GM20431 (cell line): Measurements from ENCODE around the gene WIPF2.

Experiments
- in situ Hi-C: fragments of 300-500 bp; cut with MseI, MboI; formaldehyde crosslinking; loops from one replicate; pipeline ENCODE4 v1.15.0; 2020; ENCODE audit warnings: low sequenced_read_pairs; ENCODE audit not compliant: unreplicated experiment

The WIPF2 gene

GRCh38 chr17:40322358-40323315, 103.5 kb downstream of the WIPF2 start:
- in situ Hi-C loops: no loop called here

DNA sequence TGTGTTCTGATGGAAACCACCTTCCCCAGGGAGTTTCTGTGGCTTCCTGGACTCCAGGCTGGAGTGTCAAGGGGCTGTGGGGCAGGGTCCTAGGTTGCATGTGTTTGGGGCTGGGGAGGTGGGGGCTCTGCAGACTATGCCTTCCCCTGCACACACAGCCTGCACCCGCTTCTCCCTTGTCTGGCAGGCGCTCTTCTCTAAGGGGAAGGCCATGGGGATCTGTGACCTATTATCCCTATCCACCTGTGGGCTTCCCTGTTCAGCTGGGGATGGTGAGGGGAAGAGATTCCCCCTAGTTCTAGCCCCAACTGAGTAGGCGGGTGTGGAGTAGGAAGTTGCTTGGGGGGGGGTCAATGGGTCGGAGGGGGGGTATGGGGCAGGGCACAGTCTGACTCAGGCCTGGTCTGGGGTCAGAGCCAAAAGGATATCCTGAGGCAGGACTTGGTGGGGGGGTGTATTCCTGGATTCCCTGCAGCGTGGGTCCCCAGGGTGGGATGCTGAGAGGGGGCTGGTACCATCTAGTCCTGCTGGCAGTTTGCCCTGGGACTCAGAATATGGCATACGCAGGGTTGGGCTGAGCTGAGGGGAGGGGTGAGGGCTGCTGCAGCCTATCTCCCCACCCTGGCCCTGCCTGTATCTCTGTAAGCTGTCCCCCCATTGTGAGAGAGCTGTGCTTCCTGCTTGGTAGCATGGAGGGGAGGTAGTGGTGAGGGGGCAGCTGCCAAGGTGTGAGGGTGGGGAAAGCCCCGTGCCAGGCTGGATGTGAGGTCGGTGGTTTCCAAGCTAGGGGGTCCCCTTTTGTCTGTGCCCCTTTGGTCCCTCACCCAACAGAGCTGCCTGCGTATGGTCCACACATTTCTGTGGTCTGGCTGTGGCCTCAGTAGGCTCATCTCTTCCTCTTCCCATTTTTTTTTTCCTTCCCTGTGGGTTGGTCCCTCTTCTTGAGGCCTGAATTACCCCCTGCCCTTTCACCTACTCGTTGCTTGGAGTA, 104.6 kb downstream of the WIPF2 start:
- in situ Hi-C loops: no loop called here

DNA sequence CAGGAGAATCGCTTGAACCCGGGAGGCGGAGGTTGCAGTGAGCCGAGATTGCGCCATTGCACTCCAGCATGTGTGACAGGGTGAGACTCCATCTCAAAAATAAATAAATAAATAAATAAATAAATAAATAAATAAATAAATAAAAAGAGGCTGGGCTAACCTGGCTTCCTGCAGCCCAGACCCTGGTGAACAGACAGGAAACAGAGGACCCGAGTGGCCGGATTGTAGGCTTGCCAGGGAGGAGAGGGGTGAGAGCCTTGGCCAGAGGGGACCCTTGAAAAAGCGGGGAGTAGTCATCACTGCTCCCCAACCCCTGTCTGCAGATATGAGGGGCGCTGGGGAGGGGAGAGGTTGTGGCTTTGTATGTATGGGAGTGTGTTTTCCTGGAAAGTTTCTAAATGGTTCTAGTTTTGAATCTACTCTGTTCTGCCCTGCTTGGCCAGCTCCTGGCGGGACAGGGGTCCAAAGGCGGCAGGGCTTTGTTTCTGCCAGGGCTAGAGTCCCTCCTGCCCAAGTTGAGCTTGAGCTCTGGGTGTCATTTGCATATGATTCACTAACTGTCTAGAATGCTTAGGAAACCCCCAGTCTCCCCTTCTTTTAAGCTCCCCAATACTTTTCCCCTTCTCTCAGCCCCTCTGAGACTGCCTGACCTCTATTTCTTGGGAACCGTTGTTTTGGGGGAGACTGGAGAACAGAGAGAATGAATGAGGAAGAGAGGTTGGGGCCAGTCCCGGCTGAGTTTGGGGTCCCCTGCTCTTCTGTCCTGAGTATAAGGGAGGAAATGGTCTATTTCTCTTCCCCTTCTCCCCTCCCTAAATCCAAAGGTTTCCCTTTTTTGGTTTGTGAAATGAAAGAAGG, 106.3 kb downstream of the WIPF2 start:
- in situ Hi-C loops: no loop called here

GRCh38 chr17:40326014-40326831, 107.1 kb downstream of the WIPF2 start:
- in situ Hi-C loops: no loop called here

- in situ Hi-C loops: no loop called here
Measured at GRCh38 chr17:40326832-40327199, 107.7 kb downstream of the WIPF2 start.

DNA sequence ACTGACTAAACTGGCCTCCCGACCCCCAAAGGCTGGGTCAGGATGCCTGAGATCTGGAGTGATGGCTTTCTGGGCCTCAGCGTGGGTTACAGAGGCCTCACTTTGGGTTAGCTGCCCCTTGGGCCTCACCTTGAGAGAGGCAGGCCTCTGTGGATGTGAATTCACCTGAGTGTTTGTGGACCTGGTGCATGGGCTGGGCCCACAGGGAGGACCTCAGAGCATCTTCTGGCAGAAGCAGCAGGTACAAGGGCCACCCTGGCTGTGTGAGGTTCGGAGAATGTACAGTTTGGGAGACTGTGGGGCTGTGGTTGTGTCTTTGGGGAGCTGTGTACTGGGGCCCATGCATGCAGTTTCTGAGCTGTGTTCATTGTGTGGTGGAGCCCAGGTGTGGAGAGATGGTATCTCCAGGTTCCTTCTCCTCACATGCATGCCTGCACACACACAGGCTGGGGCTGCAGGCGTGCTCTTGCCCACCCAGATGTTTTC, 108.2 kb downstream of the WIPF2 start:
- in situ Hi-C loops: no loop called here

- in situ Hi-C loops: no loop called here
Measured at GRCh38 chr17:40327735-40328385, 108.8 kb downstream of the WIPF2 start.

DNA sequence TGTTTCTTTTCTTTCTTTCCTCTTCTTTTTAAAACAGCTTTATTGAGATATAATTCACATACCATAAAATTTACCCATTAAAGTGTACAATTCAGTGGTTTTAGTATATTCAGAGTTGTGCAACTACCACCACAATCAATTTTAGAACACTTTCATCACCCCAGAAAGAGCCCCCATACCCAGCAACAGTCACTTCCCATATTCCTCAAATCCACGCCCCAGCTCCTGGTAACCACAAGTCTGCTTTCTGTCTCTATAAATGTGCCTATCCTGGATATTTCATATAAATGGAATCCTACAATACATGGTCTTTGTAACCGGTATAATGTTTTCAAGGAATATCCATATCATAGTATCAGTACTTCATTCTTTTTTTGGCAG, 109.3 kb downstream of the WIPF2 start:
- in situ Hi-C loops: no loop called here

DNA sequence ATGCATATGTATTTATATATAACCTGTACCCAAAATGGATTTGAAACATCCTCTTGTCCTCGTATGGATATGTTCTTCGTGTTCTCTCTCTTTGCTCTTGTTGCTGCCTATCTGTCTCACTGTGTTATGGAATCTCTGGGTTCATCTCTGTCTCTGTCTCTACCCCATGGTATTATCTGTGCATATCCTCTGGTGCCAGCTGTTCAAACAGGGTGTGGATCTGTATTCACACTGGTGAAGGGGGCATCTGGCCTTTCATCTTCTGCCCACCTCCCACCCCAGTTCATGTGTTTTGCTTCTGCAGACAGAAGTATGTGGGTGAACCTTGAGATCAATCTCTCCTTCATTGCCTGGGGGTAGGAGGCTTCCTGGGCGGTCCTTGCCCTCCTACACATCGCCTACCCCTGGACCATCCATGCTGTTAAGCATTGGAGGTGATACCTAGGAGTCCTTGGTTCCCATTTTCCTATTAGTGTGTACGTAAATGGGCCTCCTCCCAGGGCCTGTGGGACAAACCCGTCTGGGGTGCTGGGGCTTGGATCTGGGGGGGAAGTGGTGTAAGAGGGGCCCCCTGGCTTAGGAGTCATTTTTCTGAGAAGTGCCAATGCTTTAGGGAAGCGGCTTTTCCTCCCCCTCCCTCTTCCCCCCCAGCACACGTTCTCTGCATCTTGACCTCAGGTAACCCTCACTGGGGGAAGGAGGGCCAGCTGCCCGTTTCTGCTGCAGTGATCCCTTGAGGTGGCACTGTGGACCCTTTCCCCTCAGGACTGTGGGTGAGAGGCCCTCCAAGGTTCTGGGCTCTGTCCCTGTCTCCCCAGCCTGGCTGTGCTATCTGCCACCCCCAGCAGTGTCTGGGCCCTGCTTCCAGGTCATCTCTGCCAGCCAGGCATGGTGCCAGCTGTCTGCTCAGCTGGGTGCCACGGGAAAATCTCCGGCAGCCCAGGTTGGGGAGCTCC, 111.0 kb downstream of the WIPF2 start:
- in situ Hi-C loops: no loop called here

DNA sequence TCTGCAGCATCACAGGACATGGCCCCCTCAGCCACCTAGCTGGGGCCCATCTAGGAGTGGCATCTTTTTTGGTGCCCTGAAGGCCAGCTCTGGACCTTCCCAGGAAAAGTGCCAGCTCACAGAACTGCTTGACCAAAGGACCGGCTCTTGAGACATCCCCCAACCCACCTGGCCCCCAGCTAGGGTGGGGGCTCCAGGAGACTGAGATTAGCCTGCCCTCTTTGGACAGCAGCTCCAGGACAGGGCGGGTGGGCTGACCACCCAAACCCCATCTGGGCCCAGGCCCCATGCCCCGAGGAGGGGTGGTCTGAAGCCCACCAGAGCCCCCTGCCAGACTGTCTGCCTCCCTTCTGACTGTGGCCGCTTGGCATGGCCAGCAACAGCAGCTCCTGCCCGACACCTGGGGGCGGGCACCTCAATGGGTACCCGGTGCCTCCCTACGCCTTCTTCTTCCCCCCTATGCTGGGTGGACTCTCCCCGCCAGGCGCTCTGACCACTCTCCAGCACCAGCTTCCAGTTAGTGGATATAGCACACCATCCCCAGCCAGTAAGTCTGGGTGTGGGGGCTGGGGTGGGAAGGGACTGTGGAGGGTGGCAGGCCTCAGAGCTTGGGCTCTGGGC, 111.9 kb downstream of the WIPF2 start:
- in situ Hi-C loops: no loop called here

DNA sequence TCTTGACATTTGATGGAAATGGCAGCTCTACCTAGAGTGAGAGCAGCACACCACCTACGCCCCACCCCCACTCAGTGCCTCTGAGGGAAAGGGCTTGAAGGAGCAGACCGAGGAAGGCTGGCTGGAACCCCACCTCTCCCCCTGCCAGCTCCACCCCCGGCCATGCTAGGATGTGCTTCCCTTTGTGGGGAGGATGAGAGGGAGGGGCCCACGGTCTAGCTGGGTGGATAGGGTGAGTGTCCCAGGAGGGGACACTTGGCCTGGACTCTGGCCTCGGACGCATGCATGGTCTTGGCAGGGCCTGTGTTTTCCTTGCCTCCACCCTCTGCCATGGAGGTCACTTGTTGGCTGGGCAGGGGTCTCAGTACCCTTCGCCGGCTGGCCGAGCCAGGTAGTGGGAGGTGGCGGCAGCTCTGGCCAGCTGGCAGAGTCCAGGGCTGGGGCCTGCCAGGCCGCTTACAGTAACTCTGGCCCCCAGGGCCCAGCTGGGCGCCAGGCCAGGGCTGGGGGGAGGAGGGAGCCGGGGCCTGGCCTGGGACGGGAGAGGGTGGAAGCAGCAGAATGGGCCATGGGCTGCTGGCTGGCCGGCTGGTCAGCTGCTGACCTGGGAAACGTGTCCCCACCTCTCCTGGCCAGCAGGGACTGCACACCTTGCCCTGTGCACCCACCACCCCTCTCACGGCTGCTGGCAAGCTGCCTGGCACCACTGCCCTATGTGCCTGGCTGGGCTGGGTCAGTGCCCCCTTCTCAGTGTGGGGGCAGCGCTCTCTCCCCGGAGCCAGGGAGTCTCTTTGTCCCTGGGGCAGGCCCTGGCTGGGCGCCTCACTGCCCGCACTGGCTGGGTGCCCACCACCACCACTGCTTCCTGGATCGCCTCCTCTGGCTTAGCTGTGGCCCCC, 112.9 kb downstream of the WIPF2 start:
- in situ Hi-C loops: no loop called here
